Testis (tissue), 3 donors: ENCODE results near the gene FFAR4. TPM values are rescaled to one million over a fixed set of nuclear protein-coding genes. Genes with fewer than 3 reads are reported as not detected.

ENCODE experiments used
- DNase-seq: peaks from one replicate; pipeline ENCODE4 v3.0.0-alpha.2; 2019
- H3K27ac ChIP-seq, 2 donors: fragments of 200-600 bp; sonication (generic); one replicate each; pipeline ENCODE4 v1.5.1; 2019
- H3K27me3 ChIP-seq: fragments of 200-600 bp; sonication (generic); one replicate; pipeline ENCODE4 v1.5.1; 2019
- H3K36me3 ChIP-seq: fragments of 200-600 bp; sonication (generic); one replicate; pipeline ENCODE4 v1.5.1; 2017; ENCODE audit warnings: low read depth; ENCODE audit errors: missing control alignments
- H3K4me1 ChIP-seq: fragments of 200-600 bp; sonication (generic); one replicate; pipeline ENCODE4 v1.5.1; 2019
- H3K4me3 ChIP-seq, 2 donors: fragments of 200-600 bp; sonication (generic); one replicate each; pipeline ENCODE4 v1.5.1; 2017 to 2019
- H3K9me3 ChIP-seq: fragments of 200-600 bp; sonication (generic); one replicate; pipeline ENCODE4 v1.5.1; 2017
- CTCF ChIP-seq, 3 experiments: fragments of 450-650 bp in 2 of 3; fragments of 200-600 bp in 1 of 3; sonication (generic) in 1 of 3; IDR thresholded peaks; one replicate each; pipeline ENCODE4 v1.5.1; 2016 to 2019; ENCODE audit warnings: antibody characterized with exemption in 3 of 3, mild to moderate bottlenecking in 2 of 3, moderate library complexity in 1 of 3
- POLR2A ChIP-seq: fragments of 450-650 bp; IDR thresholded peaks from one replicate; pipeline ENCODE4 v1.6.1; 2017; ENCODE audit warnings: antibody characterized with exemption, mild to moderate bottlenecking, moderate library complexity
- WGBS, 2 donors: methylation state at CpG; one replicate each; pipeline ENCODE4 v1.1.5; 2018; 5-methylcytosine and 5-hydroxymethylcytosine counted together
- intact Hi-C: fragments of 100-400 bp; cut with DNase I; formaldehyde crosslinking; loops from one replicate; pipeline ENCODE4 v1.15.1; 2023; ENCODE audit warnings: low total_unique reads
- polyA plus RNA-seq: library from polyadenylated mRNA; stranded (reverse); fragments of 350-450 nt; fragmentation: Illumina TruSeq; extraction: RNeasy Lipid Tissue Mini Kit (QIAGEN cat#74804); gene quantifications from one replicate; pipeline ENCODE4 v1.2.3, GENCODE V29; 2014; ENCODE audit warnings: low read depth, low replicate concordance; ENCODE audit not compliant: insufficient read depth
- total RNA-seq, 2 donors: library from RNA; depleted of rRNA; stranded (reverse); fragments of >200 nt; gene quantifications; one replicate each; pipeline ENCODE4 v1.2.3, GENCODE V29; 2016

Gene FFAR4
- total and polyA plus RNA-seq, 3 donors from 2014 or later, result 0.12 to 1.3 (median 0.55) TPM

- intact Hi-C loops, result no loop called here
- Histone ChIP-seq H3K9me3 (no peaks in the 10 kb centered on the region), H3K4me1 (no peaks in the 10 kb centered on the region), H3K36me3 (no peaks in the 10 kb centered on the region), H3K4me3 (no peak overlapping the region), H3K27me3 (no peaks in the 10 kb centered on the region), H3K27ac (no peak overlapping the region)
- WGBS, 2 donors, result 73 to 86% methylated on average over 7 of the region's 7 CpGs
- DNase-seq, result no peak
- TF ChIP-seq CTCF (IDR thresholded peaks at IDR 0.05) (no peak), POLR2A (no peak)
These were observed 54.5 kb downstream of the FFAR4 start for GRCh38 chr10:93620925-93621324.

GRCh38 chr10:93622942-93623341 is 56.5 kb downstream of the FFAR4 start:
- intact Hi-C loops, result no loop called here
- no peaks in the 10 kb centered on the region for H3K4me1 ChIP-seq
- DNase-seq, result no peak
- WGBS, 2 donors, result 97 to 100% methylated on average over 1 of the region's 1 CpG
- no peaks in the 10 kb centered on the region for H3K9me3 ChIP-seq
- no peaks in the 10 kb centered on the region for H3K36me3 ChIP-seq
- H3K4me3 ChIP-seq, result no peak overlapping the region
- no peak overlapping the region for H3K27ac ChIP-seq
- TF ChIP-seq CTCF (IDR thresholded peaks at IDR 0.05), result no peak
- TF ChIP-seq POLR2A, result no peak
- no peaks in the 10 kb centered on the region for H3K27me3 ChIP-seq

- WGBS, 2 donors, result 77 to 81% methylated on average over 4 of the region's 4 CpGs
These were observed 62.4 kb downstream of the FFAR4 start for GRCh38 chr10:93628858-93629257.

GRCh38 chr10:93629647-93630305 is 63.3 kb downstream of the FFAR4 start:
- intact Hi-C loops, result no loop called here
- DNase-seq, result no peak
- Histone ChIP-seq H3K27ac (no peak overlapping the region), H3K36me3 (no peaks in the 10 kb centered on the region), H3K4me1 (no peaks in the 10 kb centered on the region), H3K4me3 (no peak overlapping the region), H3K27me3 (no peaks in the 10 kb centered on the region), H3K9me3 (no peaks in the 10 kb centered on the region)
- WGBS, 2 donors, result 72 to 73% methylated on average over 4 to 7 of the region's 7 CpGs
- TF ChIP-seq CTCF (IDR thresholded peaks at IDR 0.05) (no peak), POLR2A (no peak)

More at GRCh38 chr10:93628858-93629257, 62.4 kb downstream of the FFAR4 start:
- intact Hi-C loops, result no loop called here
- Histone ChIP-seq H3K36me3 (no peaks in the 10 kb centered on the region), H3K27me3 (no peaks in the 10 kb centered on the region), H3K9me3 (no peaks in the 10 kb centered on the region), H3K4me1 (no peaks in the 10 kb centered on the region), H3K27ac (no peak overlapping the region), H3K4me3 (no peak overlapping the region)
- no peak for TF ChIP-seq CTCF (IDR thresholded peaks at IDR 0.05)
- no peak for TF ChIP-seq POLR2A
- no peak for DNase-seq
